Mucosa of stomach (tissue), 1 donor: ENCODE data around the gene OSBPL1A.

Experiments used
- H3K27me3 ChIP-seq: one replicate; pipeline ENCODE4 v1.7.0; 2013; ENCODE audit warnings: mild to moderate bottlenecking, low read length; ENCODE audit not compliant: control insufficient read depth, insufficient read depth
- H3K36me3 ChIP-seq: one replicate; pipeline ENCODE4 v1.7.0; 2013; ENCODE audit warnings: low read length; ENCODE audit not compliant: control insufficient read depth, insufficient read depth
- H3K4me1 ChIP-seq: one replicate; pipeline ENCODE4 v1.7.0; 2013; ENCODE audit warnings: mild to moderate bottlenecking, low read length; ENCODE audit not compliant: control insufficient read depth, insufficient read depth
- H3K4me3 ChIP-seq: one replicate; pipeline ENCODE4 v1.7.0; 2013; ENCODE audit warnings: low read length
- H3K9ac ChIP-seq: one replicate; pipeline ENCODE4 v1.7.0; 2013; ENCODE audit warnings: mild to moderate bottlenecking, low read length, moderate library complexity
- H3K9me3 ChIP-seq: one replicate; pipeline ENCODE4 v1.7.0; 2013; ENCODE audit warnings: mild to moderate bottlenecking, low read length, moderate library complexity; ENCODE audit not compliant: control insufficient read depth
- donor health status: Pancreatic carcinoma.

OSBPL1A gene

GRCh38 chr18:24201699-24202687 lies 195.6 kb downstream of the OSBPL1A start:
- no peaks in the 10 kb centered on the region for H3K36me3 ChIP-seq
- H3K27me3 ChIP-seq, result no peaks in the 10 kb centered on the region
- H3K4me1 ChIP-seq, result no peaks in the 10 kb centered on the region
- no peak overlapping the region for H3K4me3 ChIP-seq
- no peaks in the 10 kb centered on the region for H3K9me3 ChIP-seq
- H3K9ac ChIP-seq, result no peak overlapping the region

- Histone ChIP-seq H3K4me1 (no peaks in the 10 kb centered on the region), H3K27me3 (no peaks in the 10 kb centered on the region), H3K9me3 (no peaks in the 10 kb centered on the region), H3K36me3 (no peaks in the 10 kb centered on the region), H3K4me3 (no peak overlapping the region), H3K9ac (no peak overlapping the region)
Observed at GRCh38 chr18:24200494-24201290, 196.9 kb downstream of the OSBPL1A start.

DNA sequence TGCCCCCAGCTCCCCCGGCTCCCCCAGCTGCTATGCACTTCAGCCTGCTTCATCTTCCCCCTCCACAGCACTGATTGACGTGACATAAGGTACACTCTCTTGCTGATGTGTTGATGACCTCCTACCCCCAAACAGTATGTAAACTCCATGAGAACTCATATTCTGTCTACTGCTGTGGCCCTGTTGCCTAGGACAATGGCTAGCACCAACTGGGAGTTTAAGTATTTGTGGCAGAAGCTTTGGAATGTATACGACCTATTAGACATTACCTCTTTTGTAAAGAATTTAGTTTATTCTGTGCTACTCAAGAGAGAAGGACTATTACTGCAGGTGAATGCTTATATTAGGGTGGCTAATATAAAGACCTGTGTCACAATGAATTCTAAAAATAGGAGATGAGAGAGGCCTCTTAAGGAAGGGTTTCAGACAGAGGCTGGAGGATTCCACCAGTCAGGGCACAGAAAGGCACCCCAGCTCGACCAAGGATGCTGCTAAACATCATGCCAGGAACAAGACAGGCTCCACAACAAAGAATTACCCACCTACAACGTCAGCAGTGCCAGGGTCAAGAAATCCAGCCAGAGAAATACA lies 198.2 kb downstream of the OSBPL1A start:
- H3K4me1 ChIP-seq, result no peaks in the 10 kb centered on the region

GRCh38 chr18:24198461-24198860 lies 199.2 kb downstream of the OSBPL1A start:
- no peak overlapping the region for H3K4me3 ChIP-seq
- no peak overlapping the region for H3K9ac ChIP-seq
- H3K27me3 ChIP-seq, result no peaks in the 10 kb centered on the region
- H3K4me1 ChIP-seq, result no peaks in the 10 kb centered on the region
- H3K9me3 ChIP-seq, result no peaks in the 10 kb centered on the region
- no peaks in the 10 kb centered on the region for H3K36me3 ChIP-seq

More for the DNA sequence above, 198.2 kb downstream of the OSBPL1A start:
- no peaks in the 10 kb centered on the region for H3K36me3 ChIP-seq
- H3K27me3 ChIP-seq, result no peaks in the 10 kb centered on the region
- H3K9me3 ChIP-seq, result no peaks in the 10 kb centered on the region
- H3K4me3 ChIP-seq, result no peak overlapping the region
- H3K9ac ChIP-seq, result no peak overlapping the region

DNA sequence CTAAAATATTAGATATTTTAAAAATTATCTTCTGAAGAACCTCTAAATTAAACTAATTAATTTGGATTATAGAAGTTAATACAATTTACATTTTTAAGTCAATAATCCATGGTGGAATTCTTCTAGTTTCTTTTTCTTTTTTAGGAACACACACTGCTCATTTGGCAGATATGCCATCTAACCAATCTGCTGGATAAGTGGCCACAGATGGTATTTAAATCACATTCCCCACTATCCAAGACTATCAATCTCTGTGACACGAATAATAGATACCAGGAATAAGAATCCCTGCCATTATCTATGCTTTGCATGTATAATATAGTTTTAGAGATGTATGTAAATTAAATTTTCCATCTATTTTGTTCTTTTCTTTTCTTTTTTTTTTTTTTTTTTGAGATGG lies 200.2 kb downstream of the OSBPL1A start:
- Histone ChIP-seq H3K9ac (no peak overlapping the region), H3K4me1 (no peaks in the 10 kb centered on the region), H3K4me3 (no peak overlapping the region), H3K9me3 (no peaks in the 10 kb centered on the region), H3K27me3 (no peaks in the 10 kb centered on the region), H3K36me3 (no peaks in the 10 kb centered on the region)

GRCh38 chr18:24196764-24197163 lies 200.9 kb downstream of the OSBPL1A start:
- no peaks in the 10 kb centered on the region for H3K4me1 ChIP-seq
- no peak overlapping the region for H3K4me3 ChIP-seq
- H3K9ac ChIP-seq, result no peak overlapping the region
- no peaks in the 10 kb centered on the region for H3K27me3 ChIP-seq
- no peaks in the 10 kb centered on the region for H3K36me3 ChIP-seq
- H3K9me3 ChIP-seq, result no peaks in the 10 kb centered on the region

- no peaks in the 10 kb centered on the region for H3K27me3 ChIP-seq
- no peaks in the 10 kb centered on the region for H3K9me3 ChIP-seq
- H3K36me3 ChIP-seq, result no peaks in the 10 kb centered on the region
- H3K4me1 ChIP-seq, result no peaks in the 10 kb centered on the region
- no peak overlapping the region for H3K4me3 ChIP-seq
- no peak overlapping the region for H3K9ac ChIP-seq
Observed at GRCh38 chr18:24195296-24196053, 202.1 kb downstream of the OSBPL1A start.

GRCh38 chr18:24190590-24190989 lies 207.0 kb downstream of the OSBPL1A start:
- no peaks in the 10 kb centered on the region for H3K36me3 ChIP-seq
- H3K9me3 ChIP-seq, result no peaks in the 10 kb centered on the region

DNA sequence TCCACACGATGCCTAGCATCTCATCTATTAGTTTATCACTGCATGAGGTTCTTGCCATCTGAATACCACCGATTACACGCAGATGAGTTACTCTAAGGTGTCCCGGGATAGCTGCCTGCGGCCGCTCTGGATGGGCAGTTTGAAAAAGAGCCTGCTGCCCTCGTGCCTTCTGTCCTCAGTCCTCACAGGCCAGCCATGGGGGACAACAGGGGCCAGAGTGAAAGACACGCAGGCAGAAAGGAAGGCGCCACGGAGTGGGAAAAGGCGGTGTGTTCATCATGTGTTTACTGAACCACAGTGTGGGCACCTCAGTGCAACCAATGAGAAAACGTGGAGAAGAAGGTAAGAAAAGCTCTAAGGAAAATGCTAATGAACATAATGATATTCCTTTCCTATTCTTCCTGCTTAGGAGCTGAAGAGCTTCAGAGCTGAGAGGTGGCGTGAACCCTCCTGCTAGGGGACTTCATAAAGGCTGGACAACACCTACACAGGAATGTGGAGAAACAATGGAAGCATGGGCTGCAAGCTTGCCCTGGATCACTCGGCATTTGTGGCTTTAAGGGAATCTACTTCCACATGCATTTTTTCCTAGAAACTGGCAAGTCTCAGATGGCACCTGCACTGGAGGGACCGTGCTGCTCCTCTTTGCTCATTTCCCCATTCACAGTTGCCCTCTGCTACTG lies 207.8 kb downstream of the OSBPL1A start:
- Histone ChIP-seq H3K4me3 (no peak overlapping the region), H3K4me1 (no peaks in the 10 kb centered on the region), H3K9me3 (no peaks in the 10 kb centered on the region), H3K36me3 (no peaks in the 10 kb centered on the region), H3K9ac (no peak overlapping the region), H3K27me3 (no peaks in the 10 kb centered on the region)

More at GRCh38 chr18:24190590-24190989, 207.0 kb downstream of the OSBPL1A start:
- Histone ChIP-seq H3K27me3 (no peaks in the 10 kb centered on the region), H3K4me3 (no peak overlapping the region), H3K4me1 (no peaks in the 10 kb centered on the region), H3K9ac (no peak overlapping the region)

DNA sequence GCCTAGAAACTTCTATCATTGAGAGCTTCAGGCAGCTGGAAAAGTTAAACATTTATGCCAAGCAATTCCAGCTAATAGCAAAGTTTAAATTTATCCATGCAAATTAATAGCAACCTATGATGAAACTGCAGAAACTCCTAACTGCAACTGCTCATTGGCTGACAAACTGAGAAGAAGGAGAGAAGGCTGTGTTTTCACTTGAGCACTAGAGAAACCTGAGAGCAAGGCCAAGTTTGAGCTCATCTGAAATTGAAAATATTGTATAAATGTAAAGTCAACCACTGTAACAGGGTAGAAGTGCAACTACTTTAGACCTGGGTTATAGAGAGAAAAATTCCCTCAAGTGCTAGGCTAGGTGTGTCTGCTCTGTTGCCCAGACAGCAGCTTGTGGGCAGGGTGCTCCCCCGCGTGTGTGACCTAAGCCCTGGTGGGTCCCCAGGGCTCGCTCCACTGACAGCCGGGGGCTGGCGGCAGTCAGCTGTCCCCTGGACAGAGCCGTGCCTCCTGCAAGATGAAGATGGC lies 208.6 kb downstream of the OSBPL1A start:
- Histone ChIP-seq H3K9me3 (no peaks in the 10 kb centered on the region), H3K4me1 (no peaks in the 10 kb centered on the region), H3K9ac (no peak overlapping the region), H3K4me3 (no peak overlapping the region), H3K36me3 (no peaks in the 10 kb centered on the region), H3K27me3 (no peaks in the 10 kb centered on the region)

- Histone ChIP-seq H3K4me1 (no peaks in the 10 kb centered on the region), H3K4me3 (no peak overlapping the region), H3K27me3 (no peaks in the 10 kb centered on the region), H3K9ac (no peak overlapping the region), H3K36me3 (no peaks in the 10 kb centered on the region), H3K9me3 (no peaks in the 10 kb centered on the region)
Observed at GRCh38 chr18:24188120-24188519, 209.5 kb downstream of the OSBPL1A start.
